NCI-H460 (cell line): Measurements from ENCODE around the gene HERC2. TPM values are rescaled to one million over a fixed set of nuclear protein-coding genes. Genes with fewer than 3 reads are reported as not detected.
"Not testable (repeated sequence)": the region's sequence is repeated elsewhere in the genome, so short reads cannot be mapped to it uniquely, and the experiment has no call there.

Experiments used
- DNase-seq: peaks from one replicate; pipeline ENCODE4 v3.0.0-alpha.2; 2016; ENCODE audit warnings: low read depth; ENCODE audit errors: extremely low read depth
- total RNA-seq: library from RNA; depleted of rRNA; stranded (reverse); fragments of >200 nt; shearing (Covaris generic); gene quantifications from 2 replicates; pipeline ENCODE4 v1.2.3, GENCODE V29; 2014

Gene HERC2
- total RNA-seq, 1 experiment from 2014 or later = 32.7 TPM

- no peak for DNase-seq
Observed at GRCh38 chr15:28133281-28133680, 188.7 kb downstream of the HERC2 start.

- DNase-seq = no peak
Observed at GRCh38 chr15:28132524-28133275, 189.3 kb downstream of the HERC2 start.

- no peak for DNase-seq
Observed at GRCh38 chr15:28131946-28132345, 190.0 kb downstream of the HERC2 start.

- no peak for DNase-seq
Observed at GRCh38 chr15:28131400-28131799, 190.6 kb downstream of the HERC2 start.

- DNase-seq = no peak
Observed at GRCh38 chr15:28130651-28131050, 191.3 kb downstream of the HERC2 start.

- DNase-seq = no peak
Observed at GRCh38 chr15:28129231-28129848, 192.6 kb downstream of the HERC2 start.

- no peak for DNase-seq
Observed at GRCh38 chr15:28128031-28128430, 193.9 kb downstream of the HERC2 start.

- DNase-seq = no peak
Observed at GRCh38 chr15:28127036-28127435, 194.9 kb downstream of the HERC2 start.

- peak; percentile 44 for DNase-seq
Observed at GRCh38 chr15:28125673-28126651, 196.0 kb downstream of the HERC2 start.

- DNase-seq = no peak
Observed at GRCh38 chr15:28124841-28125240, 197.1 kb downstream of the HERC2 start.

GRCh38 chr15:28123408-28124023 lies 198.5 kb downstream of the HERC2 start:
- DNase-seq = peak; percentile 71

GRCh38 chr15:28122038-28122949 lies 199.7 kb downstream of the HERC2 start:
- DNase-seq = no peak

- not testable (repeated sequence) for DNase-seq
Observed at GRCh38 chr15:28121577-28121976, 200.4 kb downstream of the HERC2 start.

GRCh38 chr15:28120359-28120640 lies 201.7 kb downstream of the HERC2 start:
- DNase-seq = no peak

GRCh38 chr15:28118531-28118930 lies 203.4 kb downstream of the HERC2 start:
- no peak for DNase-seq

- no peak for DNase-seq
Observed at GRCh38 chr15:28118083-28118482, 203.9 kb downstream of the HERC2 start.

- no peak for DNase-seq
Observed at GRCh38 chr15:28117432-28117990, 204.5 kb downstream of the HERC2 start.

GRCh38 chr15:28116521-28117431 lies 205.2 kb downstream of the HERC2 start:
- no peak for DNase-seq

GRCh38 chr15:28115871-28116270 lies 206.1 kb downstream of the HERC2 start:
- DNase-seq = no peak
